Middle frontal gyrus (tissue), 1 donor: ENCODE data around the gene NEK3.
A peak's percentile ranks its signal among the peaks of the same experiment; 100 is the strongest.
"Not testable (repeated sequence)": the region's sequence is repeated elsewhere in the genome, so short reads cannot be mapped to it uniquely, and the experiment has no call there.

Source experiments
- DNase-seq: peaks from one replicate; pipeline ENCODE4 v3.0.0-alpha.2; 2015; ENCODE audit warnings: low spot score; ENCODE audit errors: extremely low spot score

The NEK3 gene

GRCh38 chr13:52170828-52171391 lies 11.5 kb upstream of the NEK3 start:
- DNase-seq = not testable (repeated sequence)

- no peak for DNase-seq
Observed at GRCh38 chr13:52169839-52170238, 10.4 kb upstream of the NEK3 start.

GRCh38 chr13:52165411-52165810 lies 6.0 kb upstream of the NEK3 start:
- DNase-seq = no peak

DNA sequence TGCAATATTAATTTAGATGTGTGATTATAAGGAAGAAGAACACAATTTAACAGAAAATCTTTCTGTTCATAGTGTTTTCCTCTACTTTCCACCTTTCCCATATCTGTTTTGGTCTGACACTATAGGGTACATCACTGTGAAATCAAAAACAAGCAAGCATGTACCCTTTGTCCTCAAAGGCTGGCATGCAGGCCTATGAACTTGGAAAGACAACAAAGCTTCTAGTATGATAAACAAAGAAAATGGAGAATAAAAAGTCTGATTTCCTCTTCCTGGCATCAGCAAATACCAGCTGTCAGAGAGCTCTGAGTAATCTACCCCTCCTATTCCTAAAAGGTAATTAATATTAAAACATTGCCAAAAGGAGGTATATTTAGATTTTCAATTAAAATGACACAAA lies 5.6 kb upstream of the NEK3 start:
- no peak for DNase-seq

DNA sequence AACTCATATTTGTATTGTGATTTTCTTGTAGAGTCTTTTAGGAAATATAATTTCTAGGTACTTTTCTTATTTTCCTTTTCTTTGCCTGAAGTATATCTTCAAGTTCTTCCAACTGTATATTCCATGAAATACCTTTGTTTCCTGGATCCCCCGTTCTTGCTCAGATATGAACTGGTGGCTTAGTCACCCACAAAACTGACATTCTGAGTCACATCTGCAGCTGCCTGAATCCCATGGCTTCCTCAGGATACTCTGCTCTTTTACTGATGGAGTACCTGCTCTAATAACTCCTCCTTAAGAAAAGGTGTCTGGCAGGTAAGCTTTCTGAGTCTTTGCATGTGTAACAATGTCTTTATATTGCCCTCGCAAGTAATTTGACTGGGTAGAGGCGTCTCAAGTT lies 4.5 kb upstream of the NEK3 start:
- not testable (repeated sequence) for DNase-seq

DNA sequence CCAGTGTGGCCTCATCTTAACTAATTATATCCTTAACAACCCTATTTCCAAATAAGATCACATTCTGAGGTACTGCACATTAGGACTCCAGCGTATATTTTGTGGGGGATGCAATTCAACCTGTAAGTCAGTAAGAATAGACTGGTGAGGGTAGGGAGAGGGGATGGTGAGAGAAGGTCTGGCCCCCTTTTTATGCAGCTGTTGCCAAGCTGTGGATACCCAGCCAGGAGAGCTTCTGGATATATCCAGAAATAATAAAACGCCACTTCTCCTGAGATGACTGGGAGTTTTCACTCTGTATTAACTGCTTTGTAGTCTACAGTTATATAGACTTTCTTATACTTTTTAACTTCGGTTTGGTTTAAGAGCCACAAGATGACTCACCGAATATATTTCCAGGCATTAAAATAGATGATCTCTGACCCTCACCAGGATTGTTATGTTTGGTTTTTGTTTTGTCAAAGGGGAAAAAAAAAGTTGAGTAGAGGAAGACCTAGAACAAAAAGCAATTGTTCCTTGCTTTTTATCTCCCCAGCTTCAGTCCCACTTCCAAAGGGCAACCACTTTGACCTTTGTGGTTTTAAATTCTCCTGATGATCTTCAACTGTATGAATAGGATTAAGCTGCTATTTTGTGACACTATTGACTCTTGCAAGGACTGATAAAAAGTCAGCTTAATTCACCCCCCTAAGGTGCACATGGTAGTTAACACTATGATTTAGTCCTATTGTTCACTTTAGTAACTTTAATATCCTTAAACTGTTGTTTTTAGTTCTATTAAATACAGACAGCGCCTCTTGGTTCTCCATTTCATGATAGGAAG lies 3.1 kb upstream of the NEK3 start:
- no peak for DNase-seq

GRCh38 chr13:52161181-52161646 lies 1.8 kb upstream of the NEK3 start:
- DNase-seq = no peak

DNA sequence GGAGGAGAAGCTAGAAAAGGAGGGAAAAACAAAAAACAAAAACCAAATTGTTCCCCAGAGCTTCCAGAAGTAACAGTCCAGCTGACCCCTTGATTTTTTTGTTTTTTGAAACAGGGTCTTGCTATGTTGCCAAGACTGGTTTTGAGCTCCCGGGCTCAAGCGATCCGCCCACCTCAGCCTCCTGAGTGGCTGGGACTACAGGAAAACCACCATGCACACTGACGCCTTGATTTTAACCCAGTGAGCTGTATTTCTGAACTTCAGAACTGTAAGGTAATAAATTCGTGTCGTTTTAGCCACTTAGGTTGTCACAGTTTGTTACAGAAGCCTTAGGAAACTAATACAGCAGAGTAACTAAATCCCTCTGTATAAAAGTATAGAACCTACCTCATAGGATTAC lies 1.1 kb upstream of the NEK3 start:
- DNase-seq = no peak

DNA sequence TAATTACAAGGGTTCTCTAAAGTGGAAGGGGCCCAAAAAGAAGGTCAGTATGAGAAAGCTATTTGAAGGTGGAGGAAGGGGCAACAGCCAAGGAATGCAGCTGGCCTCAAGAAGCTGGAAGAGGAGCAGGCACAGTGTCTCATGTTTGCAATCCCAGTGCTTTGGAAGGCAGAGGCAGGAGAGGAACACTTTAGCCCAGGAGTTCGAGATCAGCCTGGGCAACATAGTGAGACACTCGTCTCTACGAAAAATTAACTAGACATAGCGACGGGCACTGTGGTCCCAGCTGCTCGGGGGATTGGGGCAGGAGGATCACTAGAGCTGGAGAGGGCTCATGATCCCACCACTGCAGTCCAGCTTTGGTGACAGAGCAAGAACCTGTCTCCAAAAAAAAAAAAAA lies 656 bp upstream of the NEK3 start:
- DNase-seq = no peak

- no peak for DNase-seq
Observed at GRCh38 chr13:52158629-52159158, 703 bp downstream of the NEK3 start.

DNA sequence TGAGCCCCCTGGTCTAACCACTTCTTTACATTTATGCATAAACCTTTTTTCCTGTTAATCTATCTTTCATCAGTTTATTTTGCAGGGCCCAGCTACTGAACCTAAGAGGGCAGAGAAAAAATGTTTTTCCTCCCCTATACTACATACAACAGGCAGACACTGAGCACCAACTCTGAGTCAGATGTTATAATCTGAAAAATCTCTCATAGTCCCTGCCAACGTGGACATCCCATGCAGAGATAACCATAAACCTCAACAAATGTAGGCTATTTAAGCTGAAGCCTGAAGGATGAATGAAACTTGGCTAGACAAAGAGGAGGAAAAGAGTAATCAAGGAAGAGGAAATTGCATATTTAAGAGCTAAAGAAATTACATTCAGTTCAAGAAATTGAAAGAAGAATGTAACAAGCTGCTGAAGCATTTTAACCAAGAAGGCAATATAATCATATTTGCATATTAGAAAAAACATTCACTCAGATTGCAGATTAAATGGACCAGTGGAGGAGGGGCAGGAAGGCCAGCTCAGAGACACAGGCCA lies 2.6 kb downstream of the NEK3 start:
- DNase-seq = no peak

DNA sequence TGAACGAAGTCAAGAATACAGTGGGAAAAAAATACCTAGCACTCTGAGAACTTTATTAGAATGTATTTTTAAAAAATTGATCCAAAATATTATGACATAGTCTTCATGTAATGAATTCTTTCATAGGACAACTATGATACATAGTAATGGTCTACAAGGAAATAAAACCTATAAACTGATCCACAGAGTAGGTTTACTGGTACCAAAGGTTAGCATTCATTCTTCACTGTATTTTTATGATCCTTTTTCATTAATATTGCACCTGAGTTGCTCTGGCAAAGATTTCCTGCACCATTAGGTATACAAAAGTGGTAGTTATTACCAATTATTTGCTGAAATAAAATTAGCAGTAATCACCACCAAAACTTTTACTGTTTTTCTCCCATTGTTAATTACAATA lies 4.2 kb downstream of the NEK3 start:
- no peak for DNase-seq

GRCh38 chr13:52147225-52147624 lies 12.2 kb downstream of the NEK3 start:
- DNase-seq = no peak

DNA sequence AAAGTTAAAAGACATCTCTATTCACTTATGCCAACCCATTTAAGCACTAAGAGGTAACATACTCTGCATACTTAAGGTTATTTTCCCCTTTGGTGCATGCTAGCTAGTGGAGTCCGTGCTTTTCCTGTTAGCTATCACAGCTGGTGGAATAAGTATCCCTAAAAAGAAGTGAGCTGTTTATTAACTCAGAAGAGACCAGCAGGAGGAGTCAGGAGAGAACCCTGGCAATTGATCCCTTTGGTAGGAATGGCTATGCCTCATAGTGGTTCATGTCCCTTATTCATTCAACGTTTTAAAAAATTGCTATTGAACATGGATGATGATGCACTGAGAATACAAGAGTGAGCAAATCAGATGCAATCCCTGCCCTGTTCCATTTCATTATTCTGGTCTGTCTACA lies 18.1 kb downstream of the NEK3 start:
- no peak for DNase-seq

DNA sequence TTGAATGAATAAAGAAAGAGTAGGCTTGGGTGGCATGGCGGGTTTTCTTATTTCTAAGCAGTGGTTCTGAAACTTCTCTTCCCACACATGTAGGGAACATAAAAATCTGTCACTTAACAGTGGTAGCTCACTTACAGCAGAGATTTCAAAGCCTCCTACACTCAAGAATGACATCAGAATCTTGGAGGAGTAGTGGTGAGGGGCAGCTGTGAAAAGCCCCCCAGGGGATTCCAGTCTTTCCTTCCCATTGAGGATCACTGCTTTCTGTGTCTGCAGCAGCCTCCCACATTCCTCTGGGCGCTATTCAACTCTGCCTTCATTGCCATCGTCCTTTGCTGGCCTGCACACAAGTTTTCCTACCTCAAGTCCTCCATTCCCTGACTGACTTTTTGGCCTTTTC lies 21.9 kb downstream of the NEK3 start:
- no peak for DNase-seq

DNA sequence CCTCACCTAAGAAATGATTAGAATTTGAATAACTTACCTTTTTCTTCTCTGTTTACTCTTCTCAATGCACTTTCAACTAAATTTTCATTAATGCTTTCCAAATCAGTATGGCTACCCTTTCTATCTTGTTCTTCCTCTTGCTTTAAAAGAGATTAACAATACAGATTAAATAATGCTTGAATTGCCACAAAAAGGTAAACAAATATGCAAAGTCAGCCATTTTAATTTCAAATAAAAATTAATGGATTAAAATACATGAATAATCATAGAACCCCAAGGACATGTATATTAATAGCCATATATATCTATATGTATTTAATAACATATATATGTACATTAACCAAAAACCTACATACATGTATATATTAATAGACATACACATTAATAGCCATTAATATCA lies 22.6 kb downstream of the NEK3 start:
- DNase-seq = no peak

- no peak for DNase-seq
Observed at GRCh38 chr13:52130641-52131040, 28.8 kb downstream of the NEK3 start.

DNA sequence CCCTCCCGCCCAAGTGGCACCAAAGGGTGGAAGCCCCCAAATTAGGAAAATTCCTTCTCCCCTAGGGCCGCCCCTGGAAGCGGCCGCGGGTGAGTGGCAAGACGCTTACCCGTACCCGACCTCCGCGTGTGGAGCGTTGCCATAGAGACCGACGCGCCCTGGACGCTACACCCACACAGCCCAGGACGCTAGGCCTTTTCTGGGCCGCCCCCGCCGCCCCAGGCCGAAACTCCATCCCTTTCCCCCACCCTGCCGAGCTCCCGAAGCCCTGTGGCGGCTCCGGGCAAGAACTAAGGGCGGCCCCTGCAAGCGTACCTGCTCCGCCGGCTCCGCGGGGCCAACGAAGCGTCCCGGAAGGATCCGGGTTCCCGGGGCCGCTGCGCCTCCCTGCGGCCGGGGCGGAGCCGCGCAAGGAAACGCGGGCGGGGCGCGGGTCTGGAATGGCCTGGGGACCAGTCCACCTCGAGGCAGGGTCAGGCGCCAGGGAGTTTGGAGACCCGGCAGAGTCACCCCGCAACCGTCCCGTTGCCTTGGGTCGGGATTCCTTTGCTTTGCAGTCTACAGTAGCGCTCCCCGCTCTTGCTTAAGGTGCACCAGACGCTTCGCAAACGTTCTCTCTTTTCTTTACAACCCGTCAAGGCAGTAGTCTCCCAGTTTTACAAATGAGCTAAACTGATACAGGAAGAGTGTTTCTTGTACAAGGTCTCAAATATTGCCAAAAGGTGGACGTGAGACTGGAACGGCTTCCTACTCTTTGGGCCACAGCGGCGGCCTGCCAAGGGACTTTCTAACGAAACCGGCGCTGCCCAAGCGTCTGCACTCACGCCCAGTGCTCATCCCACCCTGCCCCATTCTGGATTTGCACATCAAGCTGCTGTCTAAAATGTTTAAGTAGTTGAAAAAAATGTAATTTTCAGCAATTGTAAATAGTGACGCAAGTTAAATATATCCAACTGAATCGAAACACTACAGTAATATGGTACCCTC lies 30.4 kb downstream of the NEK3 start, which contains the start of gene NEK5:
TSS of gene NEK5 (minus strand) at position 360 of the 987 bp plus-strand sequence. CDS start 1,591 bp downstream, outside the sequence.
- no peak for DNase-seq

DNA sequence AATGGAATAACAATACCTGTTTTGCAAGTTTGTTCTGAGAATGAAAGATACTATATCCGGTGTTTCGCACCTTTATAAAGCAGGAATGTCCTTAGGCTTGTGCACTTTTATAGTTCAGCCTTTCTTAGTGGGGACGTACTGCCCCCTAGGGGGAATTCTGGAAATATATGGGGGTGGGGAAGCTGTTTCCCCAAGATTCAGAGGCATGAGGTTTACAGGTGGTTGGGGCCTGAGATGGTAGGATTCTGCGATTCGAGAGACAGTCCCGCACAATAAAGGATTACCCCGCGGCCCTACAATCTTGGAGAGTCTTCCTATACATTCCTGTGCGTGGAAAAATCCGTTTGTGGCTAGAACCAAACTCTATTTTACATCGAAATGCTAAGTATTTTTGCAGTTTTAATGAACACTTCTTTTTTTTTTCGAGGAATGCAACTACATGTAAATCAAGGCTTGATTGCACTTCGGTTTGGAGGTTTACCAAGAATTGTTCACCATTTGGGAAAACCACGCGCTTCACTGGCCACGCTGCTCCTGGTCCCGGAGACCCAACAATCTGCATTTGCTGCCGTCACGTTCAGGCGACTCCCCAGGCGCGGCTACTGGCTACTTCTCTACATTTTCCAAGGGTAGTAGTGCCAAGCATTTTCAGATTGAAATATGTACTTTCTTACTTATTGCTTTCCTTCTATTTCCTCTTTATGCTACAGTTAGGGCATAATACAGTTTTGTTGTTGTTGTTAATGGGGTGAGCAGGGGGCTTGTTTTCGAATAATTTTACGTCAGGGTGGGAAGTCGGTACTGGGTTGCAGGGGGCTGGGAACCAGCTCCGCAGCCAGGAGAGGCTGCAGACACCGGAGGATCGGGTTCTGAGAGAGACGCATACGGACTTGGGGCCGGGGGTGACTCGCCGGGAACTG lies 31.4 kb downstream of the NEK3 start:
- peak; percentile 53 for DNase-seq

- no peak for DNase-seq
Observed at GRCh38 chr13:52127378-52127777, 32.0 kb downstream of the NEK3 start.
